22Rv1 (cell line): ENCODE results near the gene HSPA8.

Source experiments
- H3K27ac ChIP-seq: fragments of 450-650 bp; 2 replicates; pipeline ENCODE4 v1.5.1; 2017
- ZFX ChIP-seq: fragments of 450-650 bp; IDR thresholded peaks from 2 replicates; pipeline ENCODE4 v1.6.1; 2017; ENCODE audit warnings: antibody characterized with exemption, borderline replicate concordance
- TF ChIP-seq, protein P1 (sequence below): fragments of 450-650 bp; IDR thresholded peaks from 2 replicates; pipeline ENCODE4 v1.5.1; 2017; ENCODE audit warnings: mild to moderate bottlenecking

HSPA8 gene

GRCh38 chr11:123018702-123019101, 43.2 kb downstream of the HSPA8 start:
- TF ChIP-seq ZFX: no peak
- TF ChIP-seq, protein P1, sequence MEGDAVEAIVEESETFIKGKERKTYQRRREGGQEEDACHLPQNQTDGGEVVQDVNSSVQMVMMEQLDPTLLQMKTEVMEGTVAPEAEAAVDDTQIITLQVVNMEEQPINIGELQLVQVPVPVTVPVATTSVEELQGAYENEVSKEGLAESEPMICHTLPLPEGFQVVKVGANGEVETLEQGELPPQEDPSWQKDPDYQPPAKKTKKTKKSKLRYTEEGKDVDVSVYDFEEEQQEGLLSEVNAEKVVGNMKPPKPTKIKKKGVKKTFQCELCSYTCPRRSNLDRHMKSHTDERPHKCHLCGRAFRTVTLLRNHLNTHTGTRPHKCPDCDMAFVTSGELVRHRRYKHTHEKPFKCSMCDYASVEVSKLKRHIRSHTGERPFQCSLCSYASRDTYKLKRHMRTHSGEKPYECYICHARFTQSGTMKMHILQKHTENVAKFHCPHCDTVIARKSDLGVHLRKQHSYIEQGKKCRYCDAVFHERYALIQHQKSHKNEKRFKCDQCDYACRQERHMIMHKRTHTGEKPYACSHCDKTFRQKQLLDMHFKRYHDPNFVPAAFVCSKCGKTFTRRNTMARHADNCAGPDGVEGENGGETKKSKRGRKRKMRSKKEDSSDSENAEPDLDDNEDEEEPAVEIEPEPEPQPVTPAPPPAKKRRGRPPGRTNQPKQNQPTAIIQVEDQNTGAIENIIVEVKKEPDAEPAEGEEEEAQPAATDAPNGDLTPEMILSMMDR: no peak
- no peak overlapping the region for H3K27ac ChIP-seq

- no peak for TF ChIP-seq ZFX
- TF ChIP-seq, protein P1: no peak
- no peak overlapping the region for H3K27ac ChIP-seq
Observed at GRCh38 chr11:123011510-123011909, 50.4 kb downstream of the HSPA8 start.
